HG02798 (cell line): ENCODE measurements around the gene USHBP1.
"Not testable (repeated sequence)": the region's sequence is repeated elsewhere in the genome, so short reads cannot be mapped to it uniquely, and the experiment has no call there.

Experiments
- ATAC-seq: cut with Tn5 transposase; IDR thresholded peaks from one replicate; pipeline ENCODE4 v1.9.1; 2021; ENCODE audit warnings: mild to moderate bottlenecking; ENCODE audit not compliant: unreplicated experiment, poor library complexity

Gene USHBP1

DNA sequence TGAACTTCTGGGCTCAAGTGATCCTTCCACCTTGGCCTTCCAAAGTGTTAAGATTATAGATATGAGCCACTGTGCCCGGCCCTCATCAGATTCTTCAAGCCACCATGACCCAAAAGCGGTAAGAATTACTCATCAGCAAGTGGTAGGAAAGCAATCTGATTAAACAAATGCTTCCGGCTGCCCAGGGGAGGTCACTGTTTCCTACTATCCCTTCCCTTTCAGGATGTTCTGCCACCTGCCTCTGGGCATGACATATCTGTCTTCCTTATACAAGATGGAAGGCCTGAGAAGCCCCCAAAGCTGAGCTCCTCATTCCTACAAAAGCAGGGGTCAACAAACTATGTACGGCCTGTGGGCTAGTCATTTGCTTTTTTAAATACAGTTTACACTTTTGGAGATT, 31.7 kb upstream of the USHBP1 start:
- ATAC-seq = no peak

DNA sequence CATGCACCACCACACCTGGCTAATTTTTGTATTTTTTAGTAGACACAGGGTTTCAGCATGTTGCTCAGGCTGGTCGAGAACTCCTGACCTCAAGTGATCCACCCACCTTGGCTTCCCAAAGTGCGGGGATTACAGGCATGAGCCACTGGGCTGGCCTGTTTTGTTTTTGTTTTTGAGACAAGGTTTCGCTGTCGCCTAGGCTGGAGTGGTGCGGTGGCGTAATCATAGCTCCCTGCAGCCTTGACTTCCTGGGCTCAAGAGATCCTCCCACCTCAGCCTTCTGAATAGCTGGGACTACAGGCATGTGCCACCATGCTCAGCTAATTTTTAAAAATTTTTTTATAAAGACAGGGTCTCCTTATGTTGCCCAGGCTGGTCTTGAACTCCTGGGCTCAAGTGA, 31.0 kb upstream of the USHBP1 start:
- ATAC-seq = not testable (repeated sequence)

DNA sequence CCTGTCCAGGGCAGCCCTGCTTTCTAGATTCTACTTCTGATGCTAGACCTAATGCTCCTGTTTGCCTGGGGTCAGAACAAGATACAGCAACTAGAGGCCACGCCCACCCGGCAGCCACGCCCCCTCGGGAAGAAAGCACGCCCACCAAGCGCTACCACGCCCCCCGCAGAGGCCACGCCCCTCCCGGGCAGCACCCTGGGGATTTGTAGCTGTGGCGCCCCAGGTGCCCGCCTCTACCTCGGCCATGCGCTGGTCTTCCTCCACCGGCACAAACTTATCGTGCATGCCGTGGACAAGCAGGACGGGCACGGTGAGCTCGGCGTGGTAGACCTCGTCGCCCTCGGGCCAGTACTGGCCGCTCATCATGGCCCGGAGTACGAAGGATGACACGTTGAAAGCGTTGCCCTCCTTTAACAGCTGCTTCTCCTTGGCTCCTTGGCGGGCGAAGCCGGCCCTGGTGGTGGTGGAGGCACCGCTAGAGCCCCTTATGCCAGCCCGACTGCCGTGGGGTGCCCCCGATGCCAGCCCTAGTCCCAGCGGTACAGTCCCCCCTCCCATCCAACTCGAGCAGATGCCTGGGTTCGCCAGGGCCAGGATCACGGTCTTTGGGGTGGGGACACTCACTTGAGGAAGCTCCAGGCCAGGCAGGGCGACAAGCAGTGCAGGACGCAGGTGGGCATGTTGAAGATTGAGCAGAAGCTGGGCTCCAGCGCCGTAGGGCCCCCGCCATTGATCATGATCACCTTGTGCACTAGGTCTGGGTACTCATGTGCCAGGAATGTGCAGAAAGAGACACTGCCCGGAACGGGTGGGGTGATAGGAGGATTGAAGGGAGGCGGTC, 29.7 kb upstream of the USHBP1 start:
- ATAC-seq = no peak

DNA sequence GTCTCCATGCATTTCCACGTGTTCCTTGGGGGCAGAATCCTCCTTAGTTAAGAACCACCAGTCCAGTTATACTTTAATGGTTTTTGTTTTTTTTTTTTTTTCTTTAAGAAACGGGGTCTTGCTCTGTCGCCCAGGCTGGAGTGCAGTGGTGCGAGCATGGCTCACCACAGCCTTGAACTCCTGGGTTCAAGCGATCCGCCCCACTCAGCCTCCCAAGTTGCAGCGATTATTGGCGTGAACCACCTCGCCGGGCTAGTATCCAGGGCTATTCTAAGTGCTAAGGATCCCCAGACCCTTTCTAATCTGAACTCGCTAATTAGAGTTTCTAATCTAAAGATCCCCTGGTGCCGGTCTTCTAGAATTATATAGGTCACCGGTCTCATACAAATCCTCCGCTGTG, 29.1 kb upstream of the USHBP1 start:
- ATAC-seq = no peak

DNA sequence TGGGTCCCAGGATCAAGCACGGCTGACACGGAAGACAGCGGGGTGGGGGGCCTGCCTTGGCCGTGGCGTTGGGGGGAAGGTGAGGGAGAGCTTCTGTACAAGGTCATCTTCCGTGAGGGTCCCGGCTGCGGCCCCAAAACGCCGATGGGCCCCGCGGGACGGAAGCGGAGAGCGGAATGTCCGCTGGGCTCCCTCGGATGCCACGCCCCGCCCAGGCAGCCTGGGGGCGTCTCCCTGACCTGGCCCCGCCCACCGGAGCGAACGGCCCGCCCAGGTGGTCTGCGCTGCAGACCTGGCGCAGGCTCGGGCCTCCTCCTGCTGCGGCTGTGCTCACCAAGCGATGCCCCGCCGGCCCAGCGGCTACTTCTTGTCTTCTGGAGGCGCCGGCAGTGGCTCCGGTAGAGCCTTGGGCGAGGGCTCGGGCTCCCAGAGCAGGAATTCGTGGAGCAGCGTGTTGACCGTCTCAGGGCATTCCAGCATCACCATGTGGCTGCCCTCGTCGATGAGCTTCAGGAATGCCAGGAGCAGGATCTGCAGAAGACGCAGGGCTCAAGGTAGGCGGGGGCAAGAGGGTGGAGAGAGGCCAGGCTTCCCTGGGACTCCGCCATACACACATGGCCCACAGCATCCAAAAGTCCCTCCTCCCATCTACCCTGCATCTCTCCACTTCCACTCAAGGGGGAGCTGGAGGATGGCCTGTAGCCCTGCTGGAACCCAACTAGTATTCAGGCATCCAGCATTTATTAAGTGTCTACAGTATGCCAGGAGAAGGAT, 27.9 kb upstream of the USHBP1 start:
- ATAC-seq = peak; percentile 73

DNA sequence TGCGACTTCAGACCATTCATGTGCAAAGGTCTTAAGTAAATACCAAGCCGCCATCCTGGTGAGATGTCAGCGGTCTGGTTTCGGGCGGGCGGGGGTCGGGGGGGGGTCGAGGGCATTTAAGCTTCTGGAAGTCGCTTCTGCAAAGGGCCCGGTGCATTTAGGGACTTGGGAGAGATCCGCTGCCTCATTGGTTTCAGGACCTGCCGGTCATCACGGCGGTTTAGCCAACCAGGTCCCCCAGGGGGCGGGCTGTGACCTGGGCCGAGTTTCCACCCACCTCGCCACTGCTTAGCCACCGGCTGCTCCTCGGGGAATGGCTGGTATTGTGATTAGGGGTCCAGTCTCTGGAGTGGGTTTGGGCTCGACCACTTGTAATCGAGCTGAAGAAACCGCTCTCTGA, 24.9 kb upstream of the USHBP1 start:
- peak; percentile 43 for ATAC-seq

DNA sequence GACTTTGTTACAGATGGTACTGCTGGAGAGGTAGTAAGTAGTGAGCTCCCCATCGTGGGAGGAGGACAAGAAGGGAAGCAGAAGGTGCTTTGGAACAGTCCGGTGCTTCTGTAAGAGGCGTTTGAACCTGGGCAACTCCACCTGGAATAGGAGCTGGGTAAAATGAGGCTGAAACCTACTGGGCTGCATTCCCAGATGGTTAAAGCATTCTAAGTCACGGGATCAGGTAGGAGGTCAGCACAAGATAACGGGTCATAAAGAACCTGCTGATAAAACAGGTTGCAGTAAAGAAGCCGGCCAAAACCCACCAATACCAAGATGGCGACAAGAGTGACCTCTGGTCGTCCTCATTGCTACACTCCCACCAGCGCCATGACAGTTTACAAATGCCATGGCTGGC, 22.2 kb upstream of the USHBP1 start:
- no peak for ATAC-seq

DNA sequence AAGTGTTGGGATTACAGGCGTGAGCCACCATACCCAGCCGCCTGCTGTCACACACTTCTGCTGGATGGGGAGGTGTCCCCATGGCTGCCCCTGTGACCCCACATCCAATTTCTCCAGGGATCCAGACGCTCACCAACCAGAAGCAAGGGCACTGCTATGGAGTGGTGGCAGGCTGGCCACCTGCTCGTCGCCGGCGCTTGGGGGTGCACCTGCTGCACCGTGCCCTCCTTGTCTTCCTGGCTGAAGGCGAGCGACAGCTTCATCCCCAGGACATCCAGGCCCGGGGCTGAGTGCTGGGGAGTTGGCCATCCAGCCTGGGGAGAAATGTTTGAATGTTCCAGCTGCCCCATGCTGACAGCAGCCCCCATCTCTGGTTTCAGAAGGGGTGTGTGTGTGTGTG, 21.7 kb upstream of the USHBP1 start:
- ATAC-seq = no peak

DNA sequence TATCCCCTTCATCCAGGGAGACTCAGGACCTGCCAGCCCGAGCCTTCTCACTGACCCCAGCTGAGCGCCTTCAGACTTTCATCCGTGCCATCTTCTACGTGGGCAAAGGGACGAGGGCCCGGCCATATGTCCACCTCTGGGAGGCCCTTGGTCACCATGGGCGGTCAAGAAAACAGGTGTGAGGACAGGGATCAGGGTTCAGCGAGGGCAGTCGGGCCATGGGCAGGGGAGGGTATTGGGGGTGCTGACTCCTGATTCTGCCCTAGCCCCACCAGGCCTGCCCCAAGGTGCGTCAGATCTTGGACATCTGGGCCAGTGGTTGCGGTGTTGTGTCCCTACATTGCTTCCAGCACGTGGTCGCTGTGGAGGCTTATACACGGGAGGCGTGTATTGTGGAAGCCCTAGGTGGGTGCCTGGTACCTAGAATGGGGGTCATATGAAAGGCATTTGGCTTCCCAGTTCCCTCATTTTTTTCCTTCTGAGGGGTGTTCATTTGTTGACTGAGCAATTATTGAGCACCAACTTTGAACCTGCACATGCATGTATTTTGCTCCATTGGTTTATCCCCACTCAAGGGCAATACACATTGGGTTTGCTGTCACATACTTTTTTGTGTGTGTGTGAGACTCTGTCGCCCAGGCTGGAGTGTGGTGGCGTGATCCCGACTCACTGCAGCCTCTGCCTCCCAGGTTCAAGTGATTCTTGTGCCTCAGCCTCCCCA, 21.0 kb upstream of the USHBP1 start:
- no peak for ATAC-seq

DNA sequence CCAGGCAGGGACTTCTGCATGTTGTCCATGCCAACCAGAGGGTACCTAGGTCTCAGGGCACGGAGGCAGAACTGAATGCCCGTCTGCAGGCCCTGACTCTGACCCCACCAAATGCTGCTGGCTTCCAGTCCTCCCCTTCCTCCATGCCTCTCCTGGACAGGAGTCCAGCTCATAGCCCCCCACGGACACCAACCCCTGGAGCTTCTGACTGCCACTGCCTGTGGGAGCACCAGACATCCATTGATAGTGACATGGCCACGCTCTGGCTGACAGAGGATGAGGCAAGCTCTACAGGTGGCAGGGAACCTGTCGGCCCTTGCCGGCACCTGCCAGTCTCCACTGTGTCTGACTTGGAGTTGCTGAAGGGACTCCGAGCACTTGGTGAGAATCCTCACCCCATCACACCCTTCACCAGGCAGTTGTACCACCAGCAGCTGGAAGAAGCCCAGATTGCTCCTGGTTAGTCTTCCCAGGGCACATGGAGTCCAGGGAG, 19.0 kb upstream of the USHBP1 start:
- no peak for ATAC-seq

DNA sequence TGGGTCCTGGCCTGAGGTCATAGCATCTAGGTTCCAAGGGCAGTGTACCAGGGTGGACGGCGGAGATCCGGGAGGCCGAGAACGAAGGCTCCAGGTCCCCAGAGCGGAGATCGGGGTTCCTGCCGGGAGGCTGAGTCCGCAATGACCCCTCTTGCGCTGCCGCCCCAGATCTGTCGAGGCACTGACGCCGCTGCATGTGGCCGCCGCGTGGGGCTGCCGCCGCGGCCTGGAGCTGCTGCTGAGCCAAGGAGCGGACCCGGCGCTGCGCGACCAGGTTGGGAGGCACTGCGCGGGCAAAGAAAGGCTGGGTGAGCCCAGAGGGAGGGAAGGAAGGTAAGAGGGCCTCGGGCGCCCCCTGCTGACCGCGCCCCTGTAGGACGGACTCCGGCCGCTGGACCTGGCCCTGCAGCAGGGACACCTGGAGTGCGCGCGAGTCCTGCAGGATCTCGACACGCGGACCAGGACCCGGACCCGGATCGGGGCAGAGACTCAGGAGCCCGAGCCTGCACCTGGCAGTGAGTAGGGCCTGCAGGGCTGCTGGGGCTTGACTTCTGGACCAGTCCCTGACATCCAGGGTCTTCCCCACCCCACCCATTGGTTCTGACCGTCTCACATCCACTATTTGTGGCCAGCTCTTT, 18.1 kb upstream of the USHBP1 start:
- ATAC-seq = peak; percentile 75

DNA sequence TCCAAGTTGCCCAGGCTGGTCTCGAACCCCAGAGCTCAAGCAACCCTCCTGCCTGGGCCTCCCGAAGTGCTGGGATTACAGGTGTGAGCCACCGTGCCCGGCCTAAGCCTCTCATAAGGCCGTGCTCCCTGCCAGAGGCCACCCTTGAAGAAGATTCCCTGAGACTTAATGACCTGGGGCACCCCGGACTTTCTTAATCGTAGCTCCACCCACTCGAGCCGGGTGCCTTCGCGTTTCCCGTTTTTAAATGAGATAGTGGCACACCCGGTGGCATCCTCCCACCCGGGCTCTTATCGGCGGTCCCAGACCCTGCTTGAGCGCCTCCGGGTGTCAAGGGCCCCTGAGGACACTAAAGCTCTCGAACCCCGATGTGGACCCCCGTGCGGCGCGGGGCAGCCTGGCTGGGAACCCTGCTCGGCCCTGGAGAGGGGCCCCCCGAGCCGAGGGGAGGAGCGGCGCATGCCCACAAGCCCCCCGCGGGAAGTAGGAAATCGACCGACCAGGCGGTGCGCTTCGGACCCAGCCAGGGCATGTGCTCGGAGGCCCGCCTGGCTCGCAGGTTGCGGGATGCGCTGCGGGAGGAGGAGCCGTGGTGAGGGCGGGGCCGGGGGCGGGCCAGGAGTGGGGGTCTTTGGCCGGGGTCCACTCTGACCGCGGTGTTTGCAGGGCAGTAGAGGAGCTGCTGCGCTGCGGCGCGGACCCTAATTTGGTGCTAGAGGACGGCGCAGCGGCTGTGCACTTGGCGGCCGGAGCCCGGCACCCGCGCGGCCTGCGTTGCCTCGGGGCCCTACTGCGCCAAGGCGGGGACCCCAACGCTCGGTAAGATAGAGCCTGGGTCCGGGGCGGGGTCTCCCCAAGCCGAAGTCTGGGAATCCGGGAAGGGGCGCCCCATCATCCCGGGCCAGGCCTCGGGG, 17.1 kb upstream of the USHBP1 start, which contains the start of gene ANKLE1:
Gene ANKLE1, plus strand, starts transcription at position 511 of the 914 bp plus-strand sequence. Its CDS starts 20 bp downstream, at position 531.
- peak; percentile 36 for ATAC-seq

DNA sequence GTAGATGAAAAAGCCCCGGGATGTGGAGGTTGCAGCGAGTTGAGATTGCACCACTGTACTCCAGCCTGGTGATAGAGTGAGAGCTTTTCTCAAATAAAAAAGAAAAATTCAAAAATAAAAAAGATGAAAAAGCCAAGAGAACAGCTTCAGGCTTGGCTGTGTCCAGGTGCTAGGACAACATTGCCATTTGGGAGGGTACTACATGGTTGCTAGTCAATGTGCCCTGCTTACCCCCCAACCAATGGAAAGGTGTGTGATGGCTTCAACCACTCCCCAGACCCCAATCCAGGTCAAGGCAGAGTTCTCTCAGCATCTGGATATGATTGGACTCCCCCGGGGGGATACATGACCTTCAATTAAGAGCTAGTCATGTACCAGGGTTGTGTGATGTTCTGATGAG, 14.9 kb upstream of the USHBP1 start:
- ATAC-seq = no peak

DNA sequence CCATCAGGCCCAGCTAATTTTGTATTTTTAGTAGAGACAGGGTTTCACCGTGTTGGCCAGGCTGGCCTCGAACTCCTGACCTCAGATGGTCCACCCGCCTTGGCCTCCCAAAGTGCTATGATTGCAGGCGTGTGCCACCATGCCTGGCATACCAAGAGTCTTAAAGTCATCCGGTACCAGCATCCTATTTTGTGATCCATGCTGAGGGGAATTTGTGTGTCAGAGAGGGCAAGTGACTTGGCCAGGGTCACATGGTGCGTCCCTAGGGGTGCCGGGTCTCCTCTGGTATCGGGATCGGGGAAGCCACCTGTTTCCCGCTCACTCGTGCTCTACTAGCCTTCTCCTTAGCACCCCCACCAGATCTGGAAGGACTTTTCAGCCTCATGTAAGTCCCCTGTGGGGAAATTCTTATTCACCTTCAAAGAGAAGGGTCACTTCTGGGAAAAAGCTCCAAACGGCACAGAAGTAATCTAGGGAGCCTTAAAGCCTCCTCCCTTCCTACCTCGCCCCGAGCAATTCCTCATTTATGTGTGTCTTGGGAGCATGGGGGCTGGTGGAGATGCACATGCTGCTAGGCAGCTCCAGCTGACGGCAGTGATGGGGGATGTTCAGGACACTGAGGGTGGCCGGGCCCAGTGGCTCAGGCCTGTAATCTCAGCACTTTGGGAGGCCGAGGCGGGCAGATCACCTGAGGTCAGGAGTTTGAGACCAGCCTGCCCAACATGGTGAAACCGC, 11.1 kb upstream of the USHBP1 start:
- ATAC-seq = no peak

DNA sequence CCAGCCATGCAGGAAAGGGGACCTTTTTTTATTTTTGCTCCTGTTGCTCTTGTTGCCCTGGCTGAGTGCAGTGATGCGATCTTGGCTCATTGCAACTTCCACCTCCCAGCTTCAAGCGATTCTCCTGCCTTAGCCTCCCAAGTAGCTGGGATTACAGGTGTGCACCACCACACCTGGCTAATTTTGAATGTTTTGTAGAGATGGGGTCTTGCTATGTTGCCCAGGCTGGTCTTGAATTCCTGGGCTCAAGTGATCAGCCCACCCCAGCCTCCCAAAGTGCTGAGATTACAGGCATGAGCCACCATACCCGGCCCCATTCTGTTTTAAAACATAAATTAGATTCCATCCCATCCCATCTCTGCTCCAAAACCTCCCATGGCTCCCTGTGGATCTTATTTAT, 10.3 kb upstream of the USHBP1 start:
- not testable (repeated sequence) for ATAC-seq

DNA sequence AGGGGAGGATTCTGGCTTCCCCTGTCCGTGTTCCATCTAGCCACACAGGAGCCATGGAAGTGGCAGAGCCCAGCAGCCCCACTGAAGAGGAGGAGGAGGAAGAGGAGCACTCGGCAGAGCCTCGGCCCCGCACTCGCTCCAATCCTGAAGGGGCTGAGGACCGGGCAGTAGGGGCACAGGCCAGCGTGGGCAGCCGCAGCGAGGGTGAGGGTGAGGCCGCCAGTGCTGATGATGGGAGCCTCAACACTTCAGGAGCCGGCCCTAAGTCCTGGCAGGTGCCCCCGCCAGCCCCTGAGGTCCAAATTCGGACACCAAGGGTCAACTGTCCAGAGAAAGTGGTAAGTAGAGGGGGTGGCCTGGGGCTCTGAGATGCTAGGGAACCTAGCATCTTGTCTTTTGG, 4.2 kb upstream of the USHBP1 start:
- no peak for ATAC-seq

DNA sequence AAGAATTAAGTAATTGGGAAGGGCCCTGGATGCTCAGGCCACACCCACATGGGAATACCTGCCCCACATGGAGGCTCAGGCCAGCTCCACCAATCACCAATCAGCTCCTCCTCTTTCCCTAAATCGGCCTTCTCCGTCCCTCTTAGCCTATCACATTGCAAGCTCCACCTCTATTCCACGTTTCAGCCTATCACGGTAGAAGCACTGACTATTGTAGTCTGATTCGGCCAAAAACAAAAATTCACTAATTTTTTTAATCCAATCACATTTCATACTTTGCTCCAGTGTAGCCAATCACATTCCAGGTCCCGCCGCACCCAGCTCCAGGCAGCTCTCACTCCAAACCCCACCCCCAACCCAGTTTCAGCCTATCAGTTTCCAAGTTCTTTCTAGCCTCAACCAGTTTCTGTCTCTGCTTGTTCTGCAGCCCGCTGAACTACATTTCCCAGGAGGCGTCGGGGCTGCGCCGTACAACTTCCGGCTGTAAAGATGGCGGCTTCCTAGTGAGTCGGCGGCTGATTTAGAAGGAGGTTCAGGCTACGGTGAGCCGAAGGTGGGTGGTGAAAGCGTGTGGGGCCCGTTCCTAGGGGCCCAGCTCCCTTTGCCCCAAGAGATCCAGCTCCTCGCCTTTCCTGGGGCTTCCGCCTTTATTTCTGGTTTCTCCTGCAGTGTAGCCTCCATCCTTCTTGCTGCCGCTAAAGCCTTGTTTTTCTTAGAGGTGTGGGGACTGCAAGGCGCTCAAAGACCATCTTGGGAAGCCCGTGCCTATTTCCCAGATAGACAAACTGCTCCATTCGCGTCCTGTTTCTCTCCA, 2.6 kb upstream of the USHBP1 start, which contains the start of gene BABAM1:
Gene BABAM1, plus strand, starts transcription at position 469 of the 814 bp plus-strand sequence. CDS start 1,364 bp downstream, outside the sequence.
- ATAC-seq = peak; percentile 94

DNA sequence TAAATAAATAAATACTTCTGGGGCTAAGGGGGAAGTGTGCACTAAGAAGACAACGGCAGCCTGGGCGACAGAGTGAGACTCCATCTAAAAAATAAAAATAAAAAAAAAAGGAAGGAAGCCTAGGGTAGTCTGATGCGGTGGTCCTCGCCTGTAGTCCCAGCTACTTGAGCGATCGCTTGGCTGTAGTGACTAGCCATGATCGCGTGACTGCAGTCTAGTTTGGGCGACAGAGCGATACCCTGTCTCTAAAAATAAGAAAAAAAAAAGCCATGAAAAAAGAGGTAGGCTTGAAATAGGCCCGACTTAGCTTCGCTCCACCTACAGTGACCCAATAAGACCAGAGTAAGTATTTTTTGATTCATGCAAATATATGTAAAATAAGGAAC, 2.0 kb upstream of the USHBP1 start:
- no peak for ATAC-seq
